ENCODE measurements around the gene APEX2. TPM values are rescaled to one million over a fixed set of nuclear protein-coding genes. Genes with fewer than 3 reads are reported as not detected.

Gene APEX2
- total and polyA plus RNA-seq, 2 of the 4 experiments (the other 2 are of a cell fraction) = 3.4 to 16.5 TPM

DNA sequence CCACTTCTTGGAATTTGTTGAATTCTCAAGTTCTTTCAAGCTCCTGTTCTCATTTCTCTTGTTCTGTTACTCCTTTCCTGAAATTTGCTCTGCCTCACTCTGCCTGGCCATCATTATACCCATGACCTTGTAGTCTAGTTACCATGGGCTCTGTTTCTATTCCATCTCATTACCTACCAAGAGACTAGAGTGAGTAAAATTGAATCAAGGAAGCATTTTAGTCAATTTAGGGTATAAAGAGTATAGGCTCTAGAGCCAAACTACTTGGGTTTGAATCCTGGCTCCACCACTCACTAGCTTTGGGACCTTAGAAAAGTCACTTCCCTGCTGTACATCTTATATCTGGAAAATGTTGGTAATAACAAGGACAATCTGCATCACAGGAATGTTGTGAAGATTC, 28.4 kb downstream of the APEX2 start:
- no peak overlapping the region for H2AK9ac ChIP-seq (replicated peaks; ENCODE audit: low read depth, low read length, poor library complexity)
- no peak overlapping the region for H3K56ac ChIP-seq (ENCODE audit: extremely low read depth, insufficient read depth, low read length)
- no peaks in the 10 kb centered on the region for H3K36me3 ChIP-seq (ENCODE audit: control insufficient read depth, insufficient read depth, low read length)
- H3K9ac ChIP-seq (ENCODE audit: low read depth, low read length) = no peak overlapping the region
- no peak overlapping the region for H3K27ac ChIP-seq (ENCODE audit: insufficient read depth, low read length)
- no peak overlapping the region for H2BK5ac ChIP-seq (ENCODE audit: low read depth, low read length, poor library complexity, severe bottlenecking)
- no peak overlapping the region for H2BK15ac ChIP-seq (ENCODE audit: low read depth, low read length)
- H3K4ac ChIP-seq (ENCODE audit: low read depth, low read length) = no peak overlapping the region
- no peaks in the 10 kb centered on the region for H3K9me3 ChIP-seq (ENCODE audit: control insufficient read depth, insufficient read depth, low read length)
- ATAC-seq (ENCODE audit: low read depth) (no peak), DNase-seq (no peak)
- H3K23ac ChIP-seq (ENCODE audit: low read depth, low read length) = no peak overlapping the region
- H3K79me1 ChIP-seq (ENCODE audit: low read depth in 1 of 2, low read length in 2 of 2) = no peaks in the 10 kb centered on the region
- no peaks in the 10 kb centered on the region for H3K9me1 ChIP-seq (ENCODE audit: insufficient read depth, low read length)
- H3K4me3 ChIP-seq (ENCODE audit: insufficient read depth, low read depth, low read length) = no peak overlapping the region
- BruUV-seq (replicated peaks) = no TSS peak
- H3K18ac ChIP-seq (ENCODE audit: low read depth, low read length) = no peak overlapping the region
- ChIA-PET CTCF (no interaction called here), POLR2A (ENCODE audit: unreplicated experiment) (no interaction called here)
- no peak overlapping the region for H2AK5ac ChIP-seq (ENCODE audit: low read depth, low read length)
- H3K14ac ChIP-seq (replicated peaks; ENCODE audit: low read depth, low read length) = no peak overlapping the region
- intact Hi-C loops (cut with micrococcal nuclease) = no loop called here
- no peak overlapping the region for H2BK20ac ChIP-seq (ENCODE audit: low read depth, low read length)
- no peak overlapping the region for H4K91ac ChIP-seq (ENCODE audit: insufficient read depth, low read depth, low read length)
- H3K4me2 ChIP-seq (ENCODE audit: low read depth, low read length) = no peak overlapping the region
- peaks cover 11% of the 10 kb centered on the region for H3K27me3 ChIP-seq (ENCODE audit: control insufficient read depth, insufficient read depth, low read length)
- H2BK120ac ChIP-seq (ENCODE audit: low read depth, low read length) = no peak overlapping the region
- no peaks in the 10 kb centered on the region for H3K4me1 ChIP-seq (ENCODE audit: control insufficient read depth, insufficient read depth, low read length)
- H2AFZ ChIP-seq (replicated peaks; ENCODE audit: low read length, poor library complexity) = no peak overlapping the region
- dilution Hi-C loops (cut with HindIII; ENCODE audit: low sequenced_read_pairs, unreplicated experiment) = no loop called here
- TF ChIP-seq RAD21 (IDR thresholded peaks at IDR 0.05; ENCODE audit: low read length) = no peak
- TF ChIP-seq MXI1 (IDR thresholded peaks at IDR 0.05; ENCODE audit: borderline replicate concordance, low read depth, low read length) = no peak
- TF ChIP-seq RCOR1 (IDR thresholded peaks at IDR 0.05; ENCODE audit: insufficient replicate concordance, low read length) = no peak
- TF ChIP-seq, protein P1, sequence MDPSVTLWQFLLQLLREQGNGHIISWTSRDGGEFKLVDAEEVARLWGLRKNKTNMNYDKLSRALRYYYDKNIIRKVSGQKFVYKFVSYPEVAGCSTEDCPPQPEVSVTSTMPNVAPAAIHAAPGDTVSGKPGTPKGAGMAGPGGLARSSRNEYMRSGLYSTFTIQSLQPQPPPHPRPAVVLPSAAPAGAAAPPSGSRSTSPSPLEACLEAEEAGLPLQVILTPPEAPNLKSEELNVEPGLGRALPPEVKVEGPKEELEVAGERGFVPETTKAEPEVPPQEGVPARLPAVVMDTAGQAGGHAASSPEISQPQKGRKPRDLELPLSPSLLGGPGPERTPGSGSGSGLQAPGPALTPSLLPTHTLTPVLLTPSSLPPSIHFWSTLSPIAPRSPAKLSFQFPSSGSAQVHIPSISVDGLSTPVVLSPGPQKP (IDR thresholded peaks at IDR 0.05; ENCODE audit: borderline replicate concordance, low read depth, low read length) = no peak
- TF ChIP-seq, protein P2, sequence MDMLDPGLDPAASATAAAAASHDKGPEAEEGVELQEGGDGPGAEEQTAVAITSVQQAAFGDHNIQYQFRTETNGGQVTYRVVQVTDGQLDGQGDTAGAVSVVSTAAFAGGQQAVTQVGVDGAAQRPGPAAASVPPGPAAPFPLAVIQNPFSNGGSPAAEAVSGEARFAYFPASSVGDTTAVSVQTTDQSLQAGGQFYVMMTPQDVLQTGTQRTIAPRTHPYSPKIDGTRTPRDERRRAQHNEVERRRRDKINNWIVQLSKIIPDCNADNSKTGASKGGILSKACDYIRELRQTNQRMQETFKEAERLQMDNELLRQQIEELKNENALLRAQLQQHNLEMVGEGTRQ (IDR thresholded peaks at IDR 0.05; ENCODE audit: low read depth, low read length) = no peak
- no peak for TF ChIP-seq CHD1 (IDR thresholded peaks at IDR 0.05; ENCODE audit: low read depth, low read length)
- no peak for TF ChIP-seq MAZ (IDR thresholded peaks at IDR 0.05; ENCODE audit: borderline replicate concordance, low read depth, low read length)
- TF ChIP-seq NFE2L2 (IDR thresholded peaks at IDR 0.05; ENCODE audit: low read depth, low read length) = no peak
- no peak for TF ChIP-seq SMC3 (IDR thresholded peaks at IDR 0.05; ENCODE audit: low read depth, low read length)
- TF ChIP-seq MAFK (IDR thresholded peaks at IDR 0.05; ENCODE audit: low read depth, low read length) = no peak
- TF ChIP-seq BHLHE40 (IDR thresholded peaks at IDR 0.05; ENCODE audit: low read depth, low read length) = no peak
- no peak for TF ChIP-seq RFX5 (IDR thresholded peaks at IDR 0.05; ENCODE audit: low read depth, low read length)
- TF ChIP-seq, protein P3, sequence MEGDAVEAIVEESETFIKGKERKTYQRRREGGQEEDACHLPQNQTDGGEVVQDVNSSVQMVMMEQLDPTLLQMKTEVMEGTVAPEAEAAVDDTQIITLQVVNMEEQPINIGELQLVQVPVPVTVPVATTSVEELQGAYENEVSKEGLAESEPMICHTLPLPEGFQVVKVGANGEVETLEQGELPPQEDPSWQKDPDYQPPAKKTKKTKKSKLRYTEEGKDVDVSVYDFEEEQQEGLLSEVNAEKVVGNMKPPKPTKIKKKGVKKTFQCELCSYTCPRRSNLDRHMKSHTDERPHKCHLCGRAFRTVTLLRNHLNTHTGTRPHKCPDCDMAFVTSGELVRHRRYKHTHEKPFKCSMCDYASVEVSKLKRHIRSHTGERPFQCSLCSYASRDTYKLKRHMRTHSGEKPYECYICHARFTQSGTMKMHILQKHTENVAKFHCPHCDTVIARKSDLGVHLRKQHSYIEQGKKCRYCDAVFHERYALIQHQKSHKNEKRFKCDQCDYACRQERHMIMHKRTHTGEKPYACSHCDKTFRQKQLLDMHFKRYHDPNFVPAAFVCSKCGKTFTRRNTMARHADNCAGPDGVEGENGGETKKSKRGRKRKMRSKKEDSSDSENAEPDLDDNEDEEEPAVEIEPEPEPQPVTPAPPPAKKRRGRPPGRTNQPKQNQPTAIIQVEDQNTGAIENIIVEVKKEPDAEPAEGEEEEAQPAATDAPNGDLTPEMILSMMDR (conservative IDR thresholded peaks at IDR 0.05; ENCODE audit: low read depth, low read length) = no peak
- no peak for TF ChIP-seq POLR2A (IDR thresholded peaks at IDR 0.05; ENCODE audit: low read depth, low read length)
- TF ChIP-seq FOS (IDR thresholded peaks at IDR 0.05; ENCODE audit: low read depth, low read length) = no peak
- no peak for TF ChIP-seq CEBPB (IDR thresholded peaks at IDR 0.05; ENCODE audit: low read depth, low read length)
- H4K5ac ChIP-seq (ENCODE audit: low read depth, low read length) = no peak overlapping the region
- no peaks in the 10 kb centered on the region for H4K20me1 ChIP-seq (ENCODE audit: insufficient read depth, low read length)
- no peak overlapping the region for H4K8ac ChIP-seq (ENCODE audit: low read depth in 2 of 2, low read length in 2 of 2)
- in situ Hi-C loops (cut with MboI; ENCODE audit: low sequenced_read_pairs) = no loop called here
